Astrocyte (in vitro differentiated cells and primary cell): ENCODE measurements around the gene TTC24.

Experiments
- CTCF ChIP-seq: IDR thresholded peaks from 2 replicates; pipeline ENCODE4 v1.5.1; 2011; ENCODE audit warnings: low read depth, mild to moderate bottlenecking, inconsistent platforms, low read length, moderate library complexity; ENCODE audit not compliant: insufficient read depth
- EZH2 ChIP-seq: IDR thresholded peaks from 2 replicates; pipeline ENCODE4 v1.6.1; 2012; ENCODE audit warnings: mild to moderate bottlenecking, low read length, inconsistent platforms; ENCODE audit not compliant: insufficient read depth

DNA sequence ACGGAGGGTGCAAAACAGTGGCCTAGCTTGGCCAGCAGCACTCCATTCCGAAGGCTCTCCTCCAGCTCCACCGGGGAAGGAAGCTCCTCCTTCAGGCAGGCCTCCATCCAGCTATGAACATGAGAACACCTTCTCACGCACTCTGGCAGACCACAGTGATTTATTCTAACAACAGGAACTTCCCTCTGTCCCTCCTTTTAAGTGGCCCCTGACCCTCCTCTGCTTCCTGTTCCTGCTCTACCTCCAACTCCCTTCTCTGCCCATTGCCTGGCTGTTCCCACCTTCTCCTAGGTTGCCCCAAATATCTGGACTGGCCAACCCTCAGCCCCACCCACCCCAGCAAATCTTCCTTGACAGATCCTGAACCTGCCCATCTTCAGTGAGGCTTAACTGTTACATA is 13.1 kb upstream of the TTC24 start:
- TF ChIP-seq CTCF: no peak
- no peak for TF ChIP-seq EZH2
